Measurements from ENCODE around the gene MAP1LC3A.

- TF ChIP-seq CTCF (IDR thresholded peaks at IDR 0.05) = no peak
- TF ChIP-seq POLR2A (IDR thresholded peaks at IDR 0.05) = no peak
Measured at GRCh38 chr20:34530342-34530741, 28.2 kb upstream of the MAP1LC3A start.
